Immature natural killer cell (primary cell): ENCODE data around the gene PLIN4. TPM values are rescaled to one million over a fixed set of nuclear protein-coding genes. Genes with fewer than 3 reads are reported as not detected.
A peak's percentile ranks its signal among the peaks of the same experiment; 100 is the strongest.
"Not testable (repeated sequence)": the region's sequence is repeated elsewhere in the genome, so short reads cannot be mapped to it uniquely, and the experiment has no call there.

Experiments used
- DNase-seq, 3 donors: peaks; one replicate each; pipeline ENCODE4 v3.0.0; 2022; ENCODE audit warnings: mixed read lengths in 1 of 3
- H3K27ac Mint-ChIP-seq, 6 donors: one replicate each; pipeline ENCODE4 v1.8.0; 2020; ENCODE audit warnings: mixed read lengths in 6 of 6, mild to moderate bottlenecking in 5 of 6, inconsistent platforms in 4 of 6, moderate library complexity in 3 of 6
- H3K27me3 Mint-ChIP-seq, 3 donors: one replicate each; pipeline ENCODE4 v1.8.0; 2020 to 2021; ENCODE audit warnings: low read depth in 3 of 3, mild to moderate bottlenecking in 3 of 3, mixed read lengths in 3 of 3, moderate library complexity in 3 of 3, inconsistent platforms in 1 of 3
- H3K36me3 Mint-ChIP-seq, 3 donors: one replicate each; pipeline ENCODE4 v1.8.0; 2020; ENCODE audit warnings: mixed read lengths in 3 of 3, inconsistent platforms in 2 of 3, mild to moderate bottlenecking in 2 of 3
- H3K4me1 Mint-ChIP-seq, 2 donors: one replicate each; pipeline ENCODE4 v1.8.0; 2020; ENCODE audit warnings: inconsistent platforms in 2 of 2, mild to moderate bottlenecking in 2 of 2, mixed read lengths in 2 of 2, moderate library complexity in 1 of 2
- H3K4me3 Mint-ChIP-seq, 5 donors: one replicate each; pipeline ENCODE4 v1.8.0; 2020; ENCODE audit warnings: mild to moderate bottlenecking in 5 of 5, mixed read lengths in 5 of 5, inconsistent platforms in 3 of 5, moderate library complexity in 3 of 5
- H3K9me3 Mint-ChIP-seq, 6 donors: one replicate each; pipeline ENCODE4 v1.8.0; 2020; ENCODE audit warnings: mild to moderate bottlenecking in 6 of 6, mixed read lengths in 6 of 6, inconsistent platforms in 4 of 6, moderate library complexity in 3 of 6
- polyA plus RNA-seq, 3 donors: library from polyadenylated mRNA; unstranded; fragments of 300-500 nt; fragmentation: Illumina TruSeq; gene quantifications; one replicate each; pipeline ENCODE4 v1.2.3, GENCODE V29; 2021

Gene PLIN4
- polyA plus RNA-seq, 3 donors from 2014 or later = 0.03 to 0.20 TPM; not detected in 1

DNA sequence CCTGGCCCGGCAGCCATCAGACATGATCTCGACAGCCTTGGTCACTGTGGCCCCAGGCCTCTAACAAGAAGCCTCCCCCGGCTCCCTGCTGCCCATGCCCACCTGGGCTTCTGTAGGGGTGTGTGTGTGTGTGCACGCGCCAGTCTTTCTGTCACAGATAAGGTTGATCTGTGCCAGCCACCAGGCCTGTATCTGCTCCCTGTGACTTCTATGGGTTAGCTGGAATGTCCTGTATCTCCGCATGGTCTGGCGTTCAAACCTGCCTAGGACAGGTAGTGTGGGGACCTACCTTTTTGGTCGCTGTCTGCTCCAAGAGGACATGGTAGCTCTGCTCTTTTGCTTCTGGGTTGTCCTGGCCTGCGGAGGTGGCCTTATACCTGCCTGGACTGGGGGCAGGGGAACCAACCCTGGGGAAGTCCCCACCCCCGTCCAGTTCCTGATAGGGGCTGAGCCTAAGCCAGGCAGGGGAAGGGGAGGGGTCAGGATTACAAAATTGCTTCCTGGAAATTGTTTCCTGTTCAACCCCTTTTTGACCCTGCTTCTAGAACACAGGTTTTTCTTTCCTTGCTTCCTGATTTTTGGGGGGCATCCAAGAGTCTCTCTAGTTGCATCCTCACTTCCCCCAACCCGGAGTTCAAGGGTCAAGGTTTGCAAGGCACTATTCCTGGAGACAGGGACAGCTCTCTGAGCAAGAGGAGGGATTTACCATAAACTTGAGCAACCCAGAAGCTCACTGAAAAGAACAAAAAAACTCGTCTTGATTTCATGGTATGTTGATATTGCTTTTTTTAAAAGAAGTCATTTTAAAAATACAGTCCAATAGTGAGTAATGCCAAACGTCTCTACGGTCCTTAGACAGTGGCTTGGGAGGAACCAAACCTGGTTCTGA is 21.7 kb upstream of the PLIN4 start, which contains the start of gene LRG1:
Gene LRG1 (minus strand): TSS at position 344 of the 889 bp plus-strand sequence. CDS start 23 bp downstream, at position 321.
- H3K27me3 Mint-ChIP-seq = peaks cover 0 to 4% (median 4%) of the 10 kb centered on the region in 3 donors
- no peak within 1 kb of the TSS for H3K27ac Mint-ChIP-seq
- H3K4me3 Mint-ChIP-seq = no peak within 1 kb of the TSS
- no peaks in the 10 kb centered on the region for H3K9me3 Mint-ChIP-seq
- no peak for DNase-seq
- no peaks in the 10 kb centered on the region for H3K36me3 Mint-ChIP-seq
- peaks cover 0 to 2% of the 10 kb centered on the region in 2 donors for H3K4me1 Mint-ChIP-seq

- DNase-seq = no peak
- Mint-ChIP-seq H3K9me3 (no peaks in the 10 kb centered on the region), H3K27me3 (peaks cover 0 to 6% (median 4%) of the 10 kb centered on the region in 3 donors), H3K27ac (no peak overlapping the region), H3K4me1 (peaks cover 0 to 2% of the 10 kb centered on the region in 2 donors), H3K36me3 (no peaks in the 10 kb centered on the region), H3K4me3 (no peak overlapping the region)
Measured at GRCh38 chr19:4539169-4539692, 20.9 kb upstream of the PLIN4 start.

- H3K27me3 Mint-ChIP-seq = peaks cover 2 to 6% (median 4%) of the 10 kb centered on the region in 3 donors
- H3K27ac Mint-ChIP-seq = no peak overlapping the region
- H3K9me3 Mint-ChIP-seq = no peaks in the 10 kb centered on the region
- H3K4me3 Mint-ChIP-seq = no peak overlapping the region
- no peaks in the 10 kb centered on the region for H3K36me3 Mint-ChIP-seq
- peaks cover 0 to 2% of the 10 kb centered on the region in 2 donors for H3K4me1 Mint-ChIP-seq
- DNase-seq = no peak
Measured at GRCh38 chr19:4538601-4538954, 20.3 kb upstream of the PLIN4 start.

- peaks cover 0 to 2% of the 10 kb centered on the region in 2 donors for H3K4me1 Mint-ChIP-seq
Measured at GRCh38 chr19:4537953-4538600, 19.8 kb upstream of the PLIN4 start.

DNA sequence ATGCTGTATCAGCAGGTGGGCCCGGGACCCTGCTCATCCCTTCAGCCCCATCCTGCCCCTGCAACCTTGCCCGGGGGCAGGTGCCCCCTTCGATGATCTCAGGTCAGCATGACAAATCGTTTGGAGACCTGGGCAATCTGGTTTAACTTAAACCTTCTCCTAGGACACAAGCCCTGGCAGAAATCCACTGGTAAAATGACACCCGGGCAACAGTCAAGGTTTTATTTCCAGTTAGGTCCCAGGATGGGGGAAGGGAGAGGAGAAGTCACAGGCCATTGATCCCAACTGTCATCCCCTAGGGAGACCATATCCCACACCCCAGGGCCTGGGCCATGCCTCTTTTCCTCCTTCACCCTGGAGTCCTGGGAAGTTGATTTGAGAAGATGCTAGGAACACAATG is 18.5 kb upstream of the PLIN4 start:
- Mint-ChIP-seq H3K4me3 (no peak overlapping the region), H3K27me3 (peaks cover 4 to 6% (median 4%) of the 10 kb centered on the region in 3 donors), H3K27ac (no peak overlapping the region), H3K4me1 (peaks cover 0 to 2% of the 10 kb centered on the region in 2 donors), H3K36me3 (no peaks in the 10 kb centered on the region), H3K9me3 (no peaks in the 10 kb centered on the region)
- DNase-seq = no peak

More at GRCh38 chr19:4537953-4538600, 19.8 kb upstream of the PLIN4 start:
- H3K27me3 Mint-ChIP-seq = peaks cover 4 to 6% (median 4%) of the 10 kb centered on the region in 3 donors
- no peak for DNase-seq
- no peaks in the 10 kb centered on the region for H3K9me3 Mint-ChIP-seq
- H3K36me3 Mint-ChIP-seq = no peaks in the 10 kb centered on the region
- H3K4me3 Mint-ChIP-seq = no peak overlapping the region
- H3K27ac Mint-ChIP-seq = no peak overlapping the region

DNA sequence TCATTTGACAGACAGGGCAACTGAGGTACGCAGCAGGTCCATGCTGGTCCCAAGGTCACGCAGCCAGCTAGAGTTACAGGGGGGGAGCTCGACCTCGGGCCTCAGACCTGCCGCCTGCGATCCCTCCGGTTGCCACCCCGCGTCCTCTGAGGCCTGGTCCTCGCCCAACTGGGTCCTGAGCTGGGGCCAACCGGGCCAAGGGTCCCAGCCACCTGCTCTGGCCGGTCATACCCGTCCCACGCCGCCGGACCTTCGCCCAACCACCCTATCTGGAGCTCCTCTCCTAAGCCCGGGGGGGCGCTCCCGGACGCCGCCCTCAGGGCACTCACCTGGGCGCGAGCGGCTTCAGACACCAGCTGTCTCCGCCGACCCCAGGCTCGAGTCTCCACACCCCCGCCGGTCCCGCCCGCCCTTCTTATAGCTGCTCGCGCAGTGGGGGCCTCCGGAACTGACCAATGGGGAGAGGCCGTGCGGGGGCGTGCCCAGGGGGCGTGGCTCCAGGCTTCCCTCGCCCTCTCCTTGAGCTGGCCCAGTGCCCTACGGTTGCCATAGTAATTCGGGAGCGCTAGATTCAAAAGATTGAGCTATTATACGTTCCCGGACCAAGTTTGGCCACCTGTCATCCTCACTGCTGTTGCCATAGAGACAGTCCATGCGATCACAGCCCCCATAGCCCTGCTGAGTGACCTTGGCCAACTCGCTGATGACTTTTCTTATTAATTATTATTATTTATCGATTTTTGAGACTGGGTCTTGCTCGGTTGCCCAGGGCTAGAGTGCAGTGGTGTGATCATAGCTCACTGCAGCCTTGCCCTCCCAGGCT is 16.8 kb upstream of the PLIN4 start, which contains the start of gene PLIN5:
Gene PLIN5 (minus strand): TSS at position 389 of the 823 bp plus-strand sequence. CDS start 1,150 bp downstream, outside the sequence.
- Mint-ChIP-seq H3K9me3 (no peaks in the 10 kb centered on the region), H3K27me3 (peaks cover 4 to 8% (median 4%) of the 10 kb centered on the region in 3 donors), H3K4me3 (peak within 1 kb of the TSS in 1 of 5 donors; percentile 27), H3K36me3 (no peaks in the 10 kb centered on the region), H3K27ac (no peak within 1 kb of the TSS), H3K4me1 (peaks cover 0 to 2% of the 10 kb centered on the region in 2 donors)
- peak in 2 of 3 donors; percentile 6 to 10 for DNase-seq

DNA sequence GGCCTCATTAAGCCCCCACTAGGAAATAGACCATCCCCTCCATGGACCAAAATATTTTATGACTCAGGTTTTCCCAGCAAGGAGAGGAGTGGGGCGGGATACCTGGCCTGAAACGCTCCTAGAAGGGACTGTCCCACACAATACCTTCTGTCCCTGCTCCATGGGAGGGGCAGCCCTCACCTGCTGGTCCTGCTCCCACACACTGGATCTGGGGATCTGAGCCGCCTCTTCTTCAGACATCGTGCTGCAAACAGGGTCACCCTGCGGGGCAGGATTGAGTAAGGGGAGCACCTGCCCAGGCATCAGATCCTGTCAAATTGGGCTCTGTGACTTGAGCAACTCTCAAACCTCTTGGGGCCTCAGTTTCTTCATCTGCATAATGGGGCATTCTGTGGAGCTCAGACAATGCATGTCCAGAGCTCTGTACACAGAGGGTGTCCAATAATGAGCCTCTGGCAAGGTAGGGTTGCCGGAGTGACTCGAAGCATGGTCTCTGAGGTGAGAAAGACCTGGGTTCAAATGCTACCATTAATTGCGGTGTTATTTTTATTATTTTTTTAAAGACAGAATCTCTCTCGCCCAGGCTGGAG is 15.6 kb upstream of the PLIN4 start:
- Mint-ChIP-seq H3K27ac (no peak overlapping the region), H3K36me3 (no peaks in the 10 kb centered on the region), H3K9me3 (no peaks in the 10 kb centered on the region), H3K4me3 (no peak overlapping the region), H3K4me1 (peaks cover 0 to 2% of the 10 kb centered on the region in 2 donors), H3K27me3 (peaks cover 4 to 8% (median 6%) of the 10 kb centered on the region in 3 donors)
- DNase-seq = no peak

GRCh38 chr19:4533334-4533733 is 15.0 kb upstream of the PLIN4 start:
- no peaks in the 10 kb centered on the region for H3K36me3 Mint-ChIP-seq
- no peak overlapping the region for H3K4me3 Mint-ChIP-seq
- no peak overlapping the region for H3K27ac Mint-ChIP-seq
- H3K27me3 Mint-ChIP-seq = peaks cover 6 to 8% (median 6%) of the 10 kb centered on the region in 3 donors
- DNase-seq = no peak
- H3K9me3 Mint-ChIP-seq = no peaks in the 10 kb centered on the region
- H3K4me1 Mint-ChIP-seq = peaks cover 0 to 2% of the 10 kb centered on the region in 2 donors

GRCh38 chr19:4531562-4532165 is 13.4 kb upstream of the PLIN4 start:
- Mint-ChIP-seq H3K9me3 (no peaks in the 10 kb centered on the region), H3K27me3 (peaks cover 4 to 6% (median 6%) of the 10 kb centered on the region in 3 donors), H3K4me1 (peaks cover 0 to 2% of the 10 kb centered on the region in 2 donors), H3K36me3 (no peaks in the 10 kb centered on the region), H3K4me3 (no peak overlapping the region), H3K27ac (no peak overlapping the region)
- DNase-seq = no peak

GRCh38 chr19:4529924-4530522 is 11.7 kb upstream of the PLIN4 start:
- Mint-ChIP-seq H3K4me3 (no peak overlapping the region), H3K4me1 (no peaks in the 10 kb centered on the region)

DNA sequence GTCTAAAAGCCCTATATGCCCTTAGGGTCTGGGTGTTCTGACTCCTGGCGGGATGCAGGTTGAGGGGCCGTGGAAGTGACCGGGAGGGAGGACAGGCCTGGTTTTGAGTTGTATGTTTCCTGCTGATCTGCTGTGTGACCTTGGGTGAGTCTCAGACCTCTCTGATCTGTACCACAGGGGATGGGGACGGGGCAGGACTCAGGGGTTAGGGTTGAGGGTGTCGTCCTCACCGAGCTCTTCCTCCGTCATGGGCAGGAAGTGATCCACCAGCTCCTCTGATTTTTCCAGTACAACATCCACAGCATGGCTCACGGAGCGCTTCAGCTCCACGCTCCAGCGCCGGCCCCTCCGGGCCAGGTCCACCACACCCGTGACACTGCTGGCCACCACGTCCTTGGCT is 10.6 kb upstream of the PLIN4 start:
- Mint-ChIP-seq H3K4me1 (no peaks in the 10 kb centered on the region), H3K27ac (no peak overlapping the region), H3K36me3 (no peaks in the 10 kb centered on the region), H3K4me3 (no peak overlapping the region), H3K9me3 (no peaks in the 10 kb centered on the region), H3K27me3 (peaks cover 4 to 7% (median 4%) of the 10 kb centered on the region in 3 donors)
- no peak for DNase-seq

More at GRCh38 chr19:4529924-4530522, 11.7 kb upstream of the PLIN4 start:
- H3K27ac Mint-ChIP-seq = peak overlapping the region in 1 of 6 donors; percentile 7
- H3K36me3 Mint-ChIP-seq = no peaks in the 10 kb centered on the region
- DNase-seq = no peak
- H3K27me3 Mint-ChIP-seq = peaks cover 4 to 8% (median 6%) of the 10 kb centered on the region in 3 donors
- no peaks in the 10 kb centered on the region for H3K9me3 Mint-ChIP-seq

GRCh38 chr19:4527377-4527776 is 9.1 kb upstream of the PLIN4 start:
- not testable (repeated sequence) for H3K4me3 Mint-ChIP-seq, H3K27me3 Mint-ChIP-seq, H3K4me1 Mint-ChIP-seq, H3K36me3 Mint-ChIP-seq, H3K27ac Mint-ChIP-seq, DNase-seq, H3K9me3 Mint-ChIP-seq
